VCaP (cell line): ENCODE measurements around the gene KSR1.

Source experiments
- H3K27ac ChIP-seq: fragments of 450-650 bp; 2 replicates; pipeline ENCODE4 v1.5.1; 2017
- TF ChIP-seq, protein P1 (sequence below): fragments of 450-650 bp; conservative IDR thresholded peaks from 2 replicates; pipeline ENCODE4 v1.5.1; 2017; ENCODE audit warnings: mild to moderate bottlenecking, moderate library complexity

The KSR1 gene

DNA sequence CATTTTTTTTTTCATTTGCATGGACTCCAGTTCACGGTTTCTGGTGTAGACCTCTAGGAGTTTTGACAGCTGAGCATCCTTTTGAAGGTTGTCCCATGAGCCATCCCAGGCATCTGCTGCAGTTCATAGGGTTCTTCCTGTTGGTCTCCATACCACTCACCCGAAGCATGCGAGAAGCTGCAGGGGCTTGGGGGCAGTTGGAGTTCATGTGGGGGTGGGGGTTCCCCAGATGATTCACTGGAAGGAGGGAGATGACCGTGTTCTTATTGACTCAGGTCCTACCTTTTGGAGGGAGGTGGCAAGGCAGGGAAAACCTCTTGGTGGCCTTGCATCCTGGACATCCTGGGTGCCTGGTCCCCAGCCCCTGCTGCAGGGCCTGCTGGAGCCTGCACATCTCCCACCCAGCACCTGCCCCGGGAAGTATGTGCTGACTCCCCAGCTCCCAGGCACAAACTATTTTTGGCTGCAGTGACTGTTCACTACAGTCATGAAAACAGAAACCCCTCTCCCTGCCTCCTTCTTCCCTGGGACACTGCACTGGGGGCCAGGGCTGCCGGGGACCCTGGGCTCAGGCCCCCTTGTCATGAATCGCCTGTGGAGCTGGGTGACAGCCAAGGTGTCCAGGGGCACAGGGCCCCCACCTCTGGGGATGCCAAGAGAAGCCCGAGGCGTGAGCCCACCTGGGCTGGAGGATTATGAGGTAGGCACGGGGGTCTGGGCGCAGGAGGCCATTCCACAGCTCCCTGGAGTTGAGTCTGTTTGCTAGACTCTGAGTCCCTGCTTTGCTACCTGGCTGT is 109.8 kb downstream of the KSR1 start:
- TF ChIP-seq, protein P1, sequence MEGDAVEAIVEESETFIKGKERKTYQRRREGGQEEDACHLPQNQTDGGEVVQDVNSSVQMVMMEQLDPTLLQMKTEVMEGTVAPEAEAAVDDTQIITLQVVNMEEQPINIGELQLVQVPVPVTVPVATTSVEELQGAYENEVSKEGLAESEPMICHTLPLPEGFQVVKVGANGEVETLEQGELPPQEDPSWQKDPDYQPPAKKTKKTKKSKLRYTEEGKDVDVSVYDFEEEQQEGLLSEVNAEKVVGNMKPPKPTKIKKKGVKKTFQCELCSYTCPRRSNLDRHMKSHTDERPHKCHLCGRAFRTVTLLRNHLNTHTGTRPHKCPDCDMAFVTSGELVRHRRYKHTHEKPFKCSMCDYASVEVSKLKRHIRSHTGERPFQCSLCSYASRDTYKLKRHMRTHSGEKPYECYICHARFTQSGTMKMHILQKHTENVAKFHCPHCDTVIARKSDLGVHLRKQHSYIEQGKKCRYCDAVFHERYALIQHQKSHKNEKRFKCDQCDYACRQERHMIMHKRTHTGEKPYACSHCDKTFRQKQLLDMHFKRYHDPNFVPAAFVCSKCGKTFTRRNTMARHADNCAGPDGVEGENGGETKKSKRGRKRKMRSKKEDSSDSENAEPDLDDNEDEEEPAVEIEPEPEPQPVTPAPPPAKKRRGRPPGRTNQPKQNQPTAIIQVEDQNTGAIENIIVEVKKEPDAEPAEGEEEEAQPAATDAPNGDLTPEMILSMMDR, result no peak
- no peak overlapping the region for H3K27ac ChIP-seq

DNA sequence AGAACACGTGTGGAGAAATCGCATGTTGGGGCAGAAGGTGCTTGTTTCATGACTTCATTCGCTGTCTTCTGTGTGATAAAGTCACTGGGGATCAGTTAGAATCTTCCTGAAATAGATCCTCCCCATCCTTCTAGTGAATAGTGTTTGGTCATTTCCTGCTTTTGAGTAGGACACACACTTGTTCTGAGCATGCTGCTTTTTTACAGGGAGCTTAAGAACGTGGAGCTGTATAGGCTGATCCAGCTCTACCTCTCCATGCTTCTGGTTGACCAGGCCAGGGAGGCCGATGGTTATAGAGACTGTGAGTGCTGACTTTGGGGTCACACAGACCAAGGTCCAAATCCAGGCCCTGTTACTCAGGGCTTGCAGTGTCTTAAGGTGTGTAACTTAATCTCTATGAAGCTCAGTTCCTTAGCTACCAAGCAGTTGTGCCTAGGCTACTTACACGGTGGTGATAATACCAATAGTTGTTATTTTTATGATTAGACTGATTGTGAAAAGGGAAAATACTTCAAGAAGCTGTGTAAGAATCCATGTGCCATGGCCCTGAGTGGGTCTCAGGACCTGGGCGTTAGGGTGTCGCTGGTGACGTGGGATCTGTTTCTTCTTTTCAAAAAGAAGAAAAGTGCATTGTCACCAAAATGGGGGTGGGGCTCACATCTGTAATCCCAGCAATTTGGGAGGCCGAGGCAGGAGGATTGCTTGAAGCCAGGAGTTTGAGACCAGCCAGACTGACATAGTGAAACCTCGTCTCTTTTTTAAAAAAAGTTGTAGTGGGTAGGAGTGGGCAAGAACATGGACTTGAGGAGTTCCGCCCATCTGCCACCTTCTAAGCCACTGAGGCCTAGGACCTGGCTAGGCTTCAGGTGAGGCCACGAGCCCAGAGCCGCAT is 110.7 kb downstream of the KSR1 start:
- TF ChIP-seq, protein P1, result no peak
- no peak overlapping the region for H3K27ac ChIP-seq

DNA sequence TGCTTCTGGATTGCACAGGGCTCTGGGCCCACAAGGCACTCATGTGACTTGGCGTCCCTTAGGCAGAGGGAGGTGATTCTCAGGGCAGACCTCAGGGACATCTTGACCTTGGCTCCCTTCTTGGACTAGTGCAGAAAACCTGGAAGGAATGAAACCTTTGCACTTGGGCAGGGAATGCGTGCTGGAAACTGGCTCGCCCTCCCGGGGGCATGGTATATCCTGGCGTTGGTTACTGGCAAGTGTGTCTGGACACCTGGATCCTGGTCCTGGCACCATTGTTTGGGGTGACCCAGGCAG is 111.3 kb downstream of the KSR1 start:
- TF ChIP-seq, protein P1, result no peak
- no peak overlapping the region for H3K27ac ChIP-seq

DNA sequence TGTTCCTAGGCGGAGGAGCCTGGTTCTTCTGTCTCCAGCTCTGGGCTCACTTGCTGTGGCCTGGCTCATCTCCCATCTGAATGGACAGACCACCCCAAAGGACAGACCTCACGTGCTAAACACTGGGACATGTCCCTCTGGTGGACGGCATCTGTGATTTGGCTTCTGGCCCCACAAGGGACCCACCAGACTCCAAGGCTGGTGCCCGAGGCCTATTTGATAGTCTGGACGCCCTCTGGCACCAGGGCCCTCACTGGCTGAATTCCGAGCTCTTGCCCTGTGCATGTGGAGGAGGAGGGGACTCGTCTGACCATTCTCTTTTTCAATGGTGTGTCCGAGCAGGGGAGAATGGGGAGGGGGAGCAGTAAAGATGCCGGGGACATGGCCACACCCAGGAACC is 112.0 kb downstream of the KSR1 start:
- H3K27ac ChIP-seq, result no peak overlapping the region
- TF ChIP-seq, protein P1, result no peak

GRCh38 chr17:27568811-27569210 is 112.6 kb downstream of the KSR1 start:
- TF ChIP-seq, protein P1, result no peak
- H3K27ac ChIP-seq, result no peak overlapping the region

GRCh38 chr17:27569257-27569722 is 113.0 kb downstream of the KSR1 start:
- TF ChIP-seq, protein P1, result peak; percentile 74
- H3K27ac ChIP-seq, result no peak overlapping the region

- TF ChIP-seq, protein P1, result no peak
- H3K27ac ChIP-seq, result no peak overlapping the region
Measured at GRCh38 chr17:27569884-27570577, 113.8 kb downstream of the KSR1 start.
